Endodermal cell (in vitro differentiated cells): Measurements from ENCODE around the gene PTGES3. TPM values are rescaled to one million over a fixed set of nuclear protein-coding genes. Genes with fewer than 3 reads are reported as not detected.

Experiments
- DNase-seq: peaks from one replicate; pipeline ENCODE4 v3.0.0-alpha.2; 2017
- H3K27ac ChIP-seq: 2 replicates; pipeline ENCODE4 v1.5.1; 2013; ENCODE audit warnings: mild to moderate bottlenecking, low read depth, low read length, moderate library complexity
- H3K27me3 ChIP-seq: 2 replicates; pipeline ENCODE4 v1.6.1; 2013; ENCODE audit warnings: mild to moderate bottlenecking, low read length, moderate library complexity; ENCODE audit not compliant: insufficient read depth, control insufficient read depth, poor library complexity, severe bottlenecking
- H3K36me3 ChIP-seq: 2 replicates; pipeline ENCODE4 v1.7.0; 2013; ENCODE audit warnings: mild to moderate bottlenecking, low read length, moderate library complexity; ENCODE audit not compliant: control insufficient read depth, insufficient read depth
- H3K4me1 ChIP-seq: one replicate; pipeline ENCODE4 v1.7.0; 2013; ENCODE audit warnings: low read length; ENCODE audit not compliant: control insufficient read depth, insufficient read depth
- H3K4me3 ChIP-seq: 2 replicates; pipeline ENCODE4 v1.5.1; 2013; ENCODE audit warnings: mild to moderate bottlenecking, low read length, moderate library complexity
- H3K9ac ChIP-seq: 2 replicates; pipeline ENCODE4 v1.6.1; 2013; ENCODE audit warnings: mild to moderate bottlenecking, low read length, moderate library complexity; ENCODE audit not compliant: poor library complexity, severe bottlenecking; ENCODE audit errors: extremely low read depth
- H3K9me3 ChIP-seq: 2 replicates; pipeline ENCODE4 v1.6.1; 2013; ENCODE audit warnings: mild to moderate bottlenecking, low read length, moderate library complexity; ENCODE audit not compliant: control insufficient read depth
- H3K27ac Mint-ChIP-seq: 2 replicates; pipeline ENCODE4 v1.8.0; 2020; ENCODE audit warnings: mixed read lengths
- H3K27me3 Mint-ChIP-seq: 2 replicates; pipeline ENCODE4 v1.8.0; 2021; ENCODE audit warnings: mild to moderate bottlenecking, mixed read lengths; ENCODE audit not compliant: insufficient read depth
- H3K36me3 Mint-ChIP-seq: 2 replicates; pipeline ENCODE4 v1.8.0; 2020; ENCODE audit warnings: low read depth, mixed read lengths
- H3K4me1 Mint-ChIP-seq: 2 replicates; pipeline ENCODE4 v1.8.0; 2020; ENCODE audit warnings: mixed read lengths
- H3K4me3 Mint-ChIP-seq: 2 replicates; pipeline ENCODE4 v1.8.0; 2020; ENCODE audit warnings: mild to moderate bottlenecking, moderate library complexity, mixed read lengths
- H3K9me3 Mint-ChIP-seq: 2 replicates; pipeline ENCODE4 v1.8.0; 2020; ENCODE audit warnings: mild to moderate bottlenecking, mixed read lengths
- WGBS, 2 experiments: methylation state at CpG; one replicate each; pipeline versions ENCODE4 v1.1.5 to v1.1.7; 2013; ENCODE audit warnings: missing lambda C conversion rate in 2 of 2, mixed read lengths in 1 of 2; ENCODE audit not compliant: insufficient coverage in 1 of 2, insufficient read length in 1 of 2; 5-methylcytosine and 5-hydroxymethylcytosine counted together
- total RNA-seq, 2 donors: library from RNA; stranded (reverse); fragmentation: NEBNext Ultra II Directional in 1 of 2; extraction: Animal tissue kit (Norgen Biotek cat#: 25700) in 1 of 2; gene quantifications; 2 replicates in 1 of 2; 3 replicates in 1 of 2; pipeline ENCODE4 v1.2.1, GENCODE V29; 2021
- TF ChIP-seq, protein P1 (sequence below): fragments of 200-600 bp; sonication (generic); conservative IDR thresholded peaks from 2 replicates; pipeline ENCODE4 v1.5.0; 2021; ENCODE audit warnings: antibody characterized with exemption, mild to moderate bottlenecking

The PTGES3 gene
- total RNA-seq, 2 donors from 2014 or later: 275 to 320 TPM

DNA sequence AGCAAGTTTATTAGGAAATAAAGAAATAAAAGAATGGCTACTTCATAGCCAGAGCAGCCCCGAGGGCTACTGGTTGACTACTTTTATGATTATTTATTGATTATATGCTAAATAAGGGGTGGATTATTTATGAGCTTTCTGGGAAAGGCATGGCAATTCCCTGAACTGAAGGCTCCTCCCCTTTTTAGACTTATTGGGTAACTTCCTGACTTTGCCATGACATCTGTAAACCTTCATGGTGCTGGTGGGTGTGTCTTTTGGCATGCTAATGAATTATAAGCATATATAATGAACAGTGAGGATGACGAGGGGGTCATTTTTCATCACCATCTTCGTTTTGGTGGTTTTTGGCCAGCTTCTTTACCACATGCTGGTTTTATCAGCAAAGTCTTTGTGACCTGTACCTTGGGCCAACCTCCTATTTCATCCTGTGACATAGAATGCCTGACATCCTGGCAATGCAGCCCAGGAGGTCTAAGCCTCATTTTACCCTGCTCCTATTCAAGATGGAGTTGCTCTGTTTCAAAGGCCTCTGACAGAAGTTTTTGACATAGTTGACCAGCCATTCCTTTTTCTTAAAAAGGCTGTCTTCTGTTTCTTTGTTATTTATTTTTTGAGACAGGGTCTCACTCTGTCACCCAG is 11.1 kb upstream of the PTGES3 start:
- Histone ChIP-seq H3K36me3 (no peaks in the 10 kb centered on the region), H3K27ac (no peak overlapping the region), H3K27me3 (no peaks in the 10 kb centered on the region), H3K9me3 (no peaks in the 10 kb centered on the region), H3K9ac (no peak overlapping the region), H3K4me3 (no peak overlapping the region), H3K4me1 (no peaks in the 10 kb centered on the region)
- H3K27ac Mint-ChIP-seq: no peak overlapping the region
- no peak for DNase-seq
- H3K36me3 Mint-ChIP-seq: no peaks in the 10 kb centered on the region
- TF ChIP-seq, protein P1, sequence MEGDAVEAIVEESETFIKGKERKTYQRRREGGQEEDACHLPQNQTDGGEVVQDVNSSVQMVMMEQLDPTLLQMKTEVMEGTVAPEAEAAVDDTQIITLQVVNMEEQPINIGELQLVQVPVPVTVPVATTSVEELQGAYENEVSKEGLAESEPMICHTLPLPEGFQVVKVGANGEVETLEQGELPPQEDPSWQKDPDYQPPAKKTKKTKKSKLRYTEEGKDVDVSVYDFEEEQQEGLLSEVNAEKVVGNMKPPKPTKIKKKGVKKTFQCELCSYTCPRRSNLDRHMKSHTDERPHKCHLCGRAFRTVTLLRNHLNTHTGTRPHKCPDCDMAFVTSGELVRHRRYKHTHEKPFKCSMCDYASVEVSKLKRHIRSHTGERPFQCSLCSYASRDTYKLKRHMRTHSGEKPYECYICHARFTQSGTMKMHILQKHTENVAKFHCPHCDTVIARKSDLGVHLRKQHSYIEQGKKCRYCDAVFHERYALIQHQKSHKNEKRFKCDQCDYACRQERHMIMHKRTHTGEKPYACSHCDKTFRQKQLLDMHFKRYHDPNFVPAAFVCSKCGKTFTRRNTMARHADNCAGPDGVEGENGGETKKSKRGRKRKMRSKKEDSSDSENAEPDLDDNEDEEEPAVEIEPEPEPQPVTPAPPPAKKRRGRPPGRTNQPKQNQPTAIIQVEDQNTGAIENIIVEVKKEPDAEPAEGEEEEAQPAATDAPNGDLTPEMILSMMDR: no peak
- no peak overlapping the region for H3K4me3 Mint-ChIP-seq
- no peaks in the 10 kb centered on the region for H3K9me3 Mint-ChIP-seq
- 79 to 85% methylated on average over 3 of the region's 3 CpGs for WGBS, 2 experiments
- peaks cover 6% of the 10 kb centered on the region for H3K4me1 Mint-ChIP-seq
- H3K27me3 Mint-ChIP-seq: no peaks in the 10 kb centered on the region

DNA sequence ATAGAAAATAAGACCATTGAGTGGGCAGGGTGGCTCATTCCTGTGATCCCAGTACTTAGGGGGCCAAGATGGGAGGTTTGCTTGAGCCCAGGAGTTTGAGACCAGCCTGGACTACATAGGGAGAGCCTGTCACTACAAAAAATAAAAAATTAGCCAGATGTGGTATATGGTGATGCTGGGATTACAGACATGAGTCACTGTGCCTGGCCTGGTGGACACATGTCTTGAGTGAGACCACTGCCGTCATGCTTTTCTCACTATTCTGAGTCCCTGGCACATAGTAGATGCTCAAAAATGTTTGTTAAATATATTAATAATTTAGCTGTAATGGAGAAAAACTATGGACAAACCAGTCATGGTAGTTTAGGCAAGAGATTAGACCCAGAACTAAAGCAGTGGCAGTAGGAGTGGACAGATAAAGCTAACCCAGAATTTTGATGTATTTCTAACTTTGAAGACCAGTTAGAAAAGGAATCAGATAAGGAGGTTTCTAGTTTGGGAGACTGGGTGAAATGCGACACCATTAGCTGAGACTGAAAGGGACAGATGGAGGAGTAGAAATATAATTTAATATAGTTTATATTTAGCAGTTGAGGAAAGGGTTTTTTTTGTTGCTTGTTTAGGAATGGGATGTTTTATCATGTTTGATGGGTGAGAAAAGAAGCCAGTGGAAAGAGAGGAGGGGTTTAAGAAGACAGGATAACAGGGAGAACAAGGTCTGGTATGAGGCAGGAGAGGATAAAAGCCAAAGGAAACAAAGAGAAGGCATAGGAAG is 7.4 kb upstream of the PTGES3 start:
- no peaks in the 10 kb centered on the region for H3K4me1 ChIP-seq
- no peaks in the 10 kb centered on the region for H3K9me3 Mint-ChIP-seq
- no peaks in the 10 kb centered on the region for H3K27me3 ChIP-seq
- no peak for DNase-seq
- 88 to 93% methylated on average over 2 of the region's 2 CpGs for WGBS, 2 experiments
- H3K9me3 ChIP-seq: no peaks in the 10 kb centered on the region
- TF ChIP-seq, protein P1: no peak
- H3K36me3 Mint-ChIP-seq: no peaks in the 10 kb centered on the region
- no peak overlapping the region for H3K27ac Mint-ChIP-seq
- no peaks in the 10 kb centered on the region for H3K36me3 ChIP-seq
- H3K27ac ChIP-seq: no peak overlapping the region
- H3K4me3 Mint-ChIP-seq: no peak overlapping the region
- H3K9ac ChIP-seq: no peak overlapping the region
- H3K27me3 Mint-ChIP-seq: no peaks in the 10 kb centered on the region
- H3K4me3 ChIP-seq: no peak overlapping the region
- peaks cover 6% of the 10 kb centered on the region for H3K4me1 Mint-ChIP-seq

DNA sequence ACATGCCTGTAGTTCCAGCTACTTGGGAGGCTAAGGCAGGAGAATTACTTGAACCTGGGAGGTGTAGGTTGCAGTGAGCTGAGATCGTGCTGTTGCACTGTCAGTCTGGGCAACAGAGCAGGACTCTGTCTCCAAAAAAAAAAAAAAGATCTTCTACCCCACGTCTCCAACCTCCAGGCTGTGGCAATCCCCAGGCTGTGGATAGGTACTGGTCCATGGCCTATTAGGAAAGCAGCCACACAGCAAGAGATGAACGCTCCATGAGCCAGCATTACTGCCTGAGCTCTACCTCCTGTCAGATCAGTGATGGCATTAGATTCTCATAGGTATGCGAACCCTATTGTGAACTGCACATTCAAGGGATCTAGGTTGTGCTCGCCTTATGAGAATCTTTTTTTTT is 6.1 kb upstream of the PTGES3 start:
- no peaks in the 10 kb centered on the region for H3K4me1 ChIP-seq
- no peak for DNase-seq
- H3K4me3 ChIP-seq: no peak overlapping the region
- Mint-ChIP-seq H3K4me1 (peaks cover 6% of the 10 kb centered on the region), H3K4me3 (no peak overlapping the region), H3K27ac (no peak overlapping the region), H3K9me3 (no peaks in the 10 kb centered on the region), H3K27me3 (no peaks in the 10 kb centered on the region), H3K36me3 (no peaks in the 10 kb centered on the region)
- TF ChIP-seq, protein P1: no peak
- H3K27ac ChIP-seq: no peak overlapping the region
- no peak overlapping the region for H3K9ac ChIP-seq
- no peaks in the 10 kb centered on the region for H3K27me3 ChIP-seq
- no peaks in the 10 kb centered on the region for H3K9me3 ChIP-seq
- WGBS, 2 experiments: 96% methylated on average over 3 to 5 of the region's 5 CpGs
- H3K36me3 ChIP-seq: no peaks in the 10 kb centered on the region
